OCI-LY7 (cell line): ENCODE measurements around the gene MACROD1. TPM values are rescaled to one million over a fixed set of nuclear protein-coding genes. Genes with fewer than 3 reads are reported as not detected.
A peak's percentile ranks its signal among the peaks of the same experiment; 100 is the strongest.

Experiments
- BruUV-seq: library from RNA; stranded (reverse); fragments of 400-500 nt; replicated peaks from 2 replicates; lab custom pipeline; 2021; lab: Mats Ljungman, UMichigan
- CTCF ChIA-PET: fragments of 300-600 bp; sonication (Branson Sonifier 250); formaldehyde crosslinking; loops from one replicate; lab custom pipeline; 2022; ENCODE audit warnings: antibody characterized with exemption; ENCODE audit not compliant: unreplicated experiment; lab: Charles Lee
- POLR2A ChIA-PET: fragments of 300-600 bp; sonication (Branson Sonifier 250); formaldehyde crosslinking; loops from one replicate; lab custom pipeline; 2022; ENCODE audit warnings: antibody characterized with exemption; lab: Charles Lee
- DNase-seq: peaks from one replicate; pipeline ENCODE4 v3.0.0-alpha.2; 2015; ENCODE audit warnings: low spot score
- H2AFZ ChIP-seq: fragments of 200-600 bp; sonication (generic), shearing (Covaris generic); 2 replicates; pipeline ENCODE4 v1.6.1; 2014; ENCODE audit warnings: mild to moderate bottlenecking, antibody characterized with exemption, low read length, moderate library complexity
- H3K27ac ChIP-seq: fragments of 200-600 bp; sonication (generic); 2 replicates; pipeline ENCODE4 v1.5.1; 2014; ENCODE audit warnings: mixed run types, low read depth, mild to moderate bottlenecking, moderate library complexity, low read length, inconsistent platforms; ENCODE audit not compliant: poor library complexity, severe bottlenecking
- H3K36me3 ChIP-seq: fragments of 200-600 bp; sonication (generic); 2 replicates; pipeline ENCODE4 v1.6.1; 2014; ENCODE audit warnings: mild to moderate bottlenecking, antibody characterized with exemption, low read length, moderate library complexity, mixed read lengths; ENCODE audit not compliant: insufficient read depth
- H3K4me1 ChIP-seq: fragments of 200-600 bp; sonication (generic); 2 replicates; pipeline ENCODE4 v1.5.1; 2014; ENCODE audit warnings: mild to moderate bottlenecking, low read length; ENCODE audit not compliant: insufficient read depth, poor library complexity, severe bottlenecking
- H3K4me2 ChIP-seq: fragments of 200-600 bp; sonication (generic); 2 replicates; pipeline ENCODE4 v1.6.1; 2014; ENCODE audit warnings: mild to moderate bottlenecking, low read length
- H3K4me3 ChIP-seq: fragments of 200-600 bp; sonication (generic); 2 replicates; pipeline ENCODE4 v1.5.1; 2014; ENCODE audit warnings: mild to moderate bottlenecking, low read depth, low read length; ENCODE audit not compliant: poor library complexity, severe bottlenecking
- H3K79me2 ChIP-seq: fragments of 200-600 bp; sonication (generic); 2 replicates; pipeline ENCODE4 v1.6.1; 2016; ENCODE audit warnings: low read depth, mild to moderate bottlenecking, low read length, moderate library complexity, mixed read lengths; ENCODE audit not compliant: insufficient read depth
- H3K9me2 ChIP-seq: fragments of 200-600 bp; sonication (generic); 2 replicates; pipeline ENCODE4 v1.6.1; 2016; ENCODE audit warnings: mild to moderate bottlenecking, low read length, mixed read lengths; ENCODE audit not compliant: insufficient read depth
- H3K9me3 ChIP-seq: fragments of 200-600 bp; sonication (generic); 2 replicates; pipeline ENCODE4 v1.6.1; 2014; ENCODE audit warnings: mild to moderate bottlenecking, mixed run types, low read length, mixed read lengths
- H4K20me1 ChIP-seq: fragments of 200-600 bp; sonication (generic); 2 replicates; pipeline ENCODE4 v1.6.1; 2014; ENCODE audit warnings: mild to moderate bottlenecking, antibody characterized with exemption, low read length, moderate library complexity, mixed read lengths; ENCODE audit not compliant: insufficient read depth
- CTCF ChIP-seq: fragments of 200-600 bp; sonication (generic); conservative IDR thresholded peaks from 2 replicates; pipeline ENCODE4 v1.5.1; 2014; ENCODE audit warnings: mild to moderate bottlenecking, antibody characterized with exemption, low read length, moderate library complexity, mixed read lengths
- EZH2phosphoT487 ChIP-seq: fragments of 200-600 bp; sonication (generic); IDR thresholded peaks from 2 replicates; pipeline ENCODE4 v1.6.1; 2018; ENCODE audit warnings: low read depth, borderline replicate concordance, mild to moderate bottlenecking, mixed run types, antibody characterized with exemption, low read length, moderate library complexity, mixed read lengths
- intact Hi-C: fragments of 100-400 bp; cut with micrococcal nuclease; formaldehyde crosslinking; loops from one replicate; pipeline ENCODE4 v1.10.0; 2022; ENCODE audit not compliant: unreplicated experiment
- total RNA-seq, 2 experiments: library from RNA; depleted of rRNA in 1 of 2; stranded (reverse); fragments of >200 nt in 1 of 2; shearing (Covaris generic) in 1 of 2; gene quantifications; 2 replicates each; pipeline ENCODE4 v1.2.3, GENCODE V29; 2014 to 2022

The MACROD1 gene
- total RNA-seq, 2 experiments from 2014 or later = 14.7 to 25.4 TPM

- no peaks in the 10 kb centered on the region for H3K9me2 ChIP-seq
- peaks cover 22% of the 10 kb centered on the region for H3K79me2 ChIP-seq
- BruUV-seq = no TSS peak
- H3K4me3 ChIP-seq = no peak overlapping the region
- H3K9me3 ChIP-seq = no peaks in the 10 kb centered on the region
- ChIA-PET POLR2A (interaction anchor here (0.6 to 3.6 kb wide), 4 partner anchors 9 to 97 kb away, joined by 3 to 28 read pairs (median 3); partner anchors contain the start of gene FERMT3), CTCF (no interaction called here)
- no peak overlapping the region for H2AFZ ChIP-seq
- no peak overlapping the region for H3K27ac ChIP-seq
- H3K36me3 ChIP-seq = no peaks in the 10 kb centered on the region; the same call in none of the 2 replicates
- no peak overlapping the region for H3K4me2 ChIP-seq
- intact Hi-C loops = loop anchor here (2.0 to 5.0 kb wide), 2 partner anchors 54 to 116 kb away; partner anchors contain the start of genes CATSPERZ and FKBP2
- peaks cover 21% of the 10 kb centered on the region; the same call in 1 of the 2 replicates for H4K20me1 ChIP-seq
- H3K4me1 ChIP-seq = peaks cover 23% of the 10 kb centered on the region
- DNase-seq = peak; percentile 40
- no peak for TF ChIP-seq CTCF
- TF ChIP-seq EZH2phosphoT487 = no peak
Observed at GRCh38 chr11:64186492-64187165, 20.7 kb upstream of the MACROD1 start.

- no TSS peak for BruUV-seq
Observed at GRCh38 chr11:64185693-64186491, 20.0 kb upstream of the MACROD1 start, which contains the start of gene STIP1. STIP1 (plus strand) TSS chr11:64186171; CDS start chr11:64186262, 91 bp downstream.

More at GRCh38 chr11:64185693-64186491, 20.0 kb upstream of the MACROD1 start, which contains the start of gene STIP1:
- H3K4me3 ChIP-seq = peak within 1 kb of the TSS; percentile 75
- H3K79me2 ChIP-seq = peaks cover 22% of the 10 kb centered on the region
- POLR2A ChIA-PET = interaction anchor here (0.6 to 3.6 kb wide), 5 partner anchors 20 to 1727 kb away, joined by 3 to 28 read pairs (median 3); partner anchors contain the start of gene FERMT3
- TF ChIP-seq CTCF (0 out of 2 replicates have a peak, but pooled peaks have one; percentile 19), EZH2phosphoT487 (no peak)
- H3K27ac ChIP-seq = peak within 1 kb of the TSS; percentile 59
- no peaks in the 10 kb centered on the region for H3K9me2 ChIP-seq
- peak; percentile 100 for DNase-seq
- peaks cover 21% of the 10 kb centered on the region; the same call in 1 of the 2 replicates for H4K20me1 ChIP-seq
- peaks cover 30% of the 10 kb centered on the region for H3K4me1 ChIP-seq
- H2AFZ ChIP-seq = peak within 1 kb of the TSS; percentile 4; the same call in 1 of the 2 replicates
- H3K4me2 ChIP-seq = peak within 1 kb of the TSS; percentile 85
- H3K36me3 ChIP-seq = no peaks in the 10 kb centered on the region; the same call in none of the 2 replicates
- no peaks in the 10 kb centered on the region for H3K9me3 ChIP-seq
- CTCF ChIA-PET = interaction anchor here (0.6 to 0.9 kb wide), 2 partner anchors 341 to 1540 kb away, joined by 3 to 7 read pairs; partner anchors contain the start of gene GANAB
- intact Hi-C loops = loop anchor here (2.0 to 5.0 kb wide), 3 partner anchors 21 to 116 kb away; partner anchors contain the start of genes CATSPERZ, FERMT3 and FKBP2
